ENCODE measurements around the gene ETS2.

DNA sequence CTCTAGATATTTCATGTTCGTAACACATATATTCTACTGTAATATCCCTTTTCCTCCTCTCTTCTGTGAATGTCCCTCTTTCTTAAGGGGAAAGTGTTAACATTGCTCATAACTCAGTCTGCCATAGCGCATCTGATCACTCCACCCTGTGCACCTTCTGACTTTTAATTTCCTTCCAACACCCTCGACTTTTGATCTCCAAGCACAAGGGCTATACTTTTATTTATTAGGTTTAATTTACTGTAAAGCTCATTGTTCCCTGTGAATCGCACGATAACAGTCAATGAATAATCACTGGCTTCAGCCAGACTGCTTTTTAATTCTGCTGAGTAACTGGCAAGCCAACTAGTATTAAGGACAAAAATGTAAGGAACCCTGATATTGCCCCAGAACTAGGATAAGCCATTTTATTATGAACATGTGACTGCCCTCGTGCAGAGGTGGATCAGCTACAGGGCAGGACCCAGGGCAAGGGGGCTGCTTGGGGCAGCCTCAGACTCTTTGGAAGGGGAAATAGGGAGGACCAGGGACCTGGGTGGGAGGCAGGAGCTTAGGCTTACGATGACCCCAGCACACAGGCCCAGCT lies 2.6 kb upstream of the ETS2 start:
- no peak for TF ChIP-seq POLR2A (IDR thresholded peaks at IDR 0.05)
- TF ChIP-seq, protein P1, sequence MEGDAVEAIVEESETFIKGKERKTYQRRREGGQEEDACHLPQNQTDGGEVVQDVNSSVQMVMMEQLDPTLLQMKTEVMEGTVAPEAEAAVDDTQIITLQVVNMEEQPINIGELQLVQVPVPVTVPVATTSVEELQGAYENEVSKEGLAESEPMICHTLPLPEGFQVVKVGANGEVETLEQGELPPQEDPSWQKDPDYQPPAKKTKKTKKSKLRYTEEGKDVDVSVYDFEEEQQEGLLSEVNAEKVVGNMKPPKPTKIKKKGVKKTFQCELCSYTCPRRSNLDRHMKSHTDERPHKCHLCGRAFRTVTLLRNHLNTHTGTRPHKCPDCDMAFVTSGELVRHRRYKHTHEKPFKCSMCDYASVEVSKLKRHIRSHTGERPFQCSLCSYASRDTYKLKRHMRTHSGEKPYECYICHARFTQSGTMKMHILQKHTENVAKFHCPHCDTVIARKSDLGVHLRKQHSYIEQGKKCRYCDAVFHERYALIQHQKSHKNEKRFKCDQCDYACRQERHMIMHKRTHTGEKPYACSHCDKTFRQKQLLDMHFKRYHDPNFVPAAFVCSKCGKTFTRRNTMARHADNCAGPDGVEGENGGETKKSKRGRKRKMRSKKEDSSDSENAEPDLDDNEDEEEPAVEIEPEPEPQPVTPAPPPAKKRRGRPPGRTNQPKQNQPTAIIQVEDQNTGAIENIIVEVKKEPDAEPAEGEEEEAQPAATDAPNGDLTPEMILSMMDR (IDR thresholded peaks at IDR 0.05) = no peak
